Muscle of back (tissue), 11 donors: Measurements from ENCODE around the gene GZMM. TPM values are rescaled to one million over a fixed set of nuclear protein-coding genes. Genes with fewer than 3 reads are reported as not detected.

Experiments
- DNase-seq, 3 donors: peaks; one replicate each; pipeline versions ENCODE4 v3.0.0 to v3.0.0-alpha.2; 2013
- polyA plus RNA-seq, 10 donors: library from polyadenylated mRNA; unstranded; fragments of 120-200 nt; gene quantifications; one replicate each; pipeline ENCODE4 v1.2.1, GENCODE V29; 2013; ENCODE audit not compliant: insufficient read length in 10 of 10

Gene GZMM
- polyA plus RNA-seq, 10 donors, result 0.16 to 2.8 (median 0.45) TPM; not detected in 2

DNA sequence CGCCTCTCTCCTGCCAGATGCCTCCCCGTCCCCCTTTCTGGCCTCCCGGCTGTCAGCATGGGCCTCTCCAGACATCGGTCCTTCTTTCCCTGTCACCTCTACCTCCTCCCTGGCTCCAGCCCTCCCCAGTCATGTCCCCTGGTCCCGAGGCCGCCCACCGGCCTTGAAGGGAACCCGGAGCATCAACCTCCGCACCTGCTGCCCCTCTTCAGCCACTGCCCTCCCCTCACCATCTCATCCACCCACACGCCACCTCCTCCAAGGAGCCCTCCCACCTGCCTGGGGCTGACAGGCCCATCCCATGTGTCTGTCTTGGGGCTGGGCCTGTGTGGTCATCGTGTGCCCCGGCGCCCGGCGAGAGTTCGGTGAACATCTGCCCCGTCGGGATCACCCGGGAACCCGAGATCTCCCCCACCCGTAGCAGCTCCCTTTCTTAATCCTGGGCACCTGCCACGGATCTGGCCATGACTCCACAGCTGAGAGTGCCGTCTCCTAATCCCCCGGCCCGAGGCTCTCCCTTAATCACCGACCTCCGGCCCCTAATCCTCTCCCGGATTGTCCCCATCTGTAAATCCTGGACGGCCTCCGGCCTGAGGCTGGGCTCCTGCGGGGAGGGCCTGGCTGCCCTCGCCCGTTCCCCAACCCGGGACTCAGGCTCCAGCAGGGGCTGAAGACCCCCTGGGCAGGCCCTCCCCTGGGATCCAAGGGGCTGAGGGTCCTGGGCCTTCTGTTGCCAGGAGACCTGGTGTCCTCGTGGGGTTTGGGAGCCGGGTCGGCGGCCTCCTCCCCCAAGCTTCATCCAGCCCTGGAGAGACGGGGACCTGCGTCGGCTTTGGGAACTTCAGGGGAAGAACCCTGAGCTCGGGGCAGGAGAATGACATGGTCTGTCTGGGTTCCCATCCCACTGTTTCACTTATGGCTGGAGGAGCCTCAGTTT lies 51.7 kb downstream of the GZMM start:
- no peak for DNase-seq

DNA sequence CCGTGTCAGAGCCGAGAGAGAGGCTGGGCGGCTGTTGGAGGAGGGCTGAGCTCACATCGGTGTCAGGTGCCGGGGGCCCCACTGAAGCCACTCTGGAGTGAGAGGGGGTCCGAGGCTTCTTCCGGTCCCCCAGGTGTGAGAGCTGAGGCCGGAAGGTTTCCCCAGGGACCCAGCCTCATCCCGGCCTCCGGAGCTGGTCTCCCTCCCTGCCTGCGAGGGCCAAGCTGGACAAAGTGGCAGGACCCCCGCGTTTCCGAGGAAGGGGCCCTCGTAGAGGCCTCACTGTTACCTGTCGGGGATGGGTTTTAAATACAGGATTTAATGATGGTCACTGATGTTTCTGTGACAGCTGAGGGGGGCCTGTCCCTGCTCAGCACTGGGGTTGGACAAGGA lies 52.4 kb downstream of the GZMM start:
- no peak for DNase-seq

DNA sequence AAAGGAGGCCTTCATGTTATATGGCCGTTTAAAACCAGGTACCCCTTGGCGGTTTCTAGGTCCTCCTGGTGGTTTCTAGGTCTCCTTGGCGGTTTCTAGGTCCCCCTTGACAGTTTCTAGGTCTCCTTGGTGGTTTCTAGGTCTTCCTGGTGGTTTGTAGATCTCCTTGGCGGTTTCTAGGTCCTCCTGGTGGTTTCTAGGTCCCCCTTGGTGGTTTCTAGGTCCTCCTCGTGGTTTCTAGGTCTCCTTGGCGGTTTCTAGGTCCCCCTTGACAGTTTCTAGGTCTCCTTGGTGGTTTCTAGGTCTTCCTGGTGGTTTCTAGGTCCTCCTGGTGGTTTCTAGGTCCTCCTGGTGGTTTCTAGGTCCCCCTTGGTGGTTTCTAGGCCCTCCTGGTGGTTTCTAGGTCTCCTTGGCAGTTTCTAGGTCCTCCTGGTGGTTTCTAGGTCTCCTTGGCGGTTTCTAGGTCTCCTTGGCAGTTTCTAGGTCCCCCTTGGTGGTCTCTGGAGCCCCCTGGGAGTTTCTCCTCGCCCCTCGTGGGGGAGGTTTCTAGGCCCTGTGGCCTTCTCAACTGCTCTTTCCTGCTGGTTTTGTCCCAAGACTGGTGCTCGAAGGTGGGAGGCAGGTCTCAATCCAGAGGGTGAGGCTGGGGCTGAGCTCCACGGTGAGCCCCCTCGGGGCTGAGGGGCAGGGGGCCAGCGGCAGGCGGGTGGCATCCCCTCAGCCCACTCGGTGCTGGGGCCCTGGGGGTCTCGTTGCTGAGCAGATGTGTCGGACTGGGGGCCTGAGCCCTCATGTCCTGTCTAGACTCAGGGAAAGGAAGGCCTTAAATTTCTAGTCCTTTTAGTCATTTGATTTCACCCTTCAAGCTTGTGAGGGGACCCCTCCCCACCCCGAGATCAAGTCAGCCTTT lies 53.8 kb downstream of the GZMM start:
- no peak for DNase-seq

Other genes starting within 250 kb of the GZMM start
- 10 to 100 TPM; 20.8 to 29.3 (median 26.0) TPM for gene MIER2, start 199.3 kb upstream of the GZMM start, polyA plus RNA-seq
- gene C2CD4C, start 134.9 kb upstream of the GZMM start, polyA plus RNA-seq, result 1 to 10 TPM in 5 of 10 donors, under 1 TPM in 5; 0.54 to 1.8 (median 0.92) TPM
- 10 to 100 TPM; 25.5 to 49.7 (median 29.5) TPM for gene SHC2, start 83.0 kb upstream of the GZMM start, polyA plus RNA-seq
- 10 to 100 TPM in 2 of 10 donors, 1 to 10 TPM in 8; 5.6 to 13.4 (median 8.3) TPM for gene MADCAM1, start 47.6 kb upstream of the GZMM start, polyA plus RNA-seq
- 10 to 100 TPM in 2 of 10 donors, 1 to 10 TPM in 8; 3.2 to 11.4 (median 6.1) TPM for gene TPGS1, start 36.6 kb upstream of the GZMM start, polyA plus RNA-seq
- 10 to 100 TPM; 51.3 to 83.8 (median 62.2) TPM for gene CDC34, start 12.3 kb upstream of the GZMM start, polyA plus RNA-seq
- gene BSG, start 28.5 kb downstream of the GZMM start, polyA plus RNA-seq, result 100 to 1,000 TPM; 146 to 281 (median 195) TPM
- gene HCN2, start 45.8 kb downstream of the GZMM start, polyA plus RNA-seq, result under 1 TPM; 0.13 to 0.51 (median 0.23) TPM
- gene POLRMT, start 89.5 kb downstream of the GZMM start, polyA plus RNA-seq, result 10 to 100 TPM; 27.3 to 38.4 (median 31.1) TPM
- under 1 TPM in 3 of 10 donors, not detected in 7; 0.10 to 0.30 (median 0.11) TPM for gene FGF22, start 95.8 kb downstream of the GZMM start, polyA plus RNA-seq
- 10 to 100 TPM; 18.3 to 27.8 (median 21.7) TPM for gene RNF126, start 119.2 kb downstream of the GZMM start, polyA plus RNA-seq
- 10 to 100 TPM; 10.7 to 19.2 (median 14.6) TPM for gene FSTL3, start 132.3 kb downstream of the GZMM start, polyA plus RNA-seq
- under 1 TPM in 4 of 10 donors, not detected in 6; 0.19 to 0.35 (median 0.26) TPM for gene PRSS57, start 151.4 kb downstream of the GZMM start, polyA plus RNA-seq
- 10 to 100 TPM; 18.5 to 53.6 (median 33.9) TPM for gene PALM, start 164.9 kb downstream of the GZMM start, polyA plus RNA-seq
- under 1 TPM in 9 of 10 donors, not detected in 1; 0.05 to 0.84 (median 0.17) TPM for gene MISP, start 207.1 kb downstream of the GZMM start, polyA plus RNA-seq